ELF-1 (cell line): ENCODE data around the gene JPH4.
"Not testable (repeated sequence)": the region's sequence is repeated elsewhere in the genome, so short reads cannot be mapped to it uniquely, and the experiment has no call there.

ENCODE experiments used
- DNase-seq: peaks from one replicate; pipeline ENCODE4 v3.0.0-alpha.2; 2016; ENCODE audit warnings: low read depth, low spot score

JPH4 gene

GRCh38 chr14:23609001-23609400 lies 30.4 kb upstream of the JPH4 start:
- DNase-seq, result no peak

DNA sequence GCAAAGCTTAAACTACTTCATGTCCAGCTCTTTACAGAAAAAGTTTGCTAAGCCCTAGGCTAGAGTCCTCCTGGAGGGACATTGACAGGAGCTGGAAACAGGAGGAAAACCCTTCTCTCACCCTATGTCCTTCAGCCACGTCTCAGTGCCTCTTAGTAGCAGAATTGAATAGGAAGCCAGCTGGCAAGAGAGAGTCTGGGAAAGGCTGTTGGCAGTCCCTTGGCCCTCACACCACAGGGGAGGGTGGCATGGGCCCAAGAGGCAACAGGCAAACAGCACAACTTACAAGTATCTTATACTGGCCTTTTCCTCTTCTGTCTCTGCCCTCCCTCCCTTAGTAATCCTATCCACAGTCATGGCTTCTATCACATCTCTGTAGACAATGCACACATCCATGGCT lies 29.9 kb upstream of the JPH4 start:
- DNase-seq, result no peak

DNA sequence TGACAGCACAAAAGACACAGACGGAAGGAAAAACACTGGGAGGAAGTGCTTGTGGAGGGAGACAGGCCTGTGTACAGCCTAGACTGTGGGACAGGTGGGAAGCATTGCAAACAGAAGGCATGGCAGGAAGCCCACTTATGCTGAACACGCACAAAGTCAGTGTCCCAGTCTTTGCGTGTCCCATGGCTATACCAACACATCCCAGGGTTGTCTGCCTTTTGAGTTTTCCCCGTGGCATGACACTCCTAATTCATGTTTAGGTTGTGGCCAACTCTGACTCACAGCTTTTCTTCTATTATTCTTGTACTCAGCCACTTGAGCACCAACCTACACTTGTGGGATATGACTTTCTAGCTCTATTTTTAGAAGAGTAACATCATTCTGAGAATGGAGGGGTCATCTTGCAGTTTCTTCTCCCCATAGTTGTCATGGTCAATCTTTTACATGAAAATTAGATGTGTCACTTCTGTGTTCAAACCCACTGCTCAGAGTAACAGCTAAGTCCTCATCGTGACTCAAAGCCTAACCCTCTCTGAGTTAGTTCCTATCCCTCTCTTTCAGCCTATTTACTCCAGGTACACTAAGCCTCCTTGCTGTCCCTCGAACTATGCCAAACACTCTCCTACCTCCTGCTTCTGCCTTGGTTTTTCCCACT lies 27.5 kb upstream of the JPH4 start:
- no peak for DNase-seq

- no peak for DNase-seq
Observed at GRCh38 chr14:23604675-23605170, 26.1 kb upstream of the JPH4 start.

DNA sequence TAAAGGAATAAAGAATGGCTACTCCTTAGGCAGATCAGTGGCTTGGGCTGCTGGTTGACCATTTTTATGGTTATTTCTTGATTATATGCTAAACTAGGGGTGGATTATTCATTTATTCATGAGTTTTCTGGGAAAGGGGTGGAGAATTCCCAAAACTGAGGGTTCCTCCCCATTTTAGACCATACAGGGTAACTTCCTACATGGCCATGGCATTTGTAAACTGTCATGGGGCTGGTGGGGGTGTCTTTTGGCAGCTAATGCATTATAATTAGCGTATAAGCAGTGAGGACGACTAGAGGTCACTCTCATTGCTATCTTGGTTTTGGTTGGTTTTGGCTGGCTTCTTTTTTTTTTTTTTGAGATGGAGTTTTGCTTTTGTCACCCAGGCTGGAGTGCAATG lies 25.6 kb upstream of the JPH4 start:
- no peak for DNase-seq

DNA sequence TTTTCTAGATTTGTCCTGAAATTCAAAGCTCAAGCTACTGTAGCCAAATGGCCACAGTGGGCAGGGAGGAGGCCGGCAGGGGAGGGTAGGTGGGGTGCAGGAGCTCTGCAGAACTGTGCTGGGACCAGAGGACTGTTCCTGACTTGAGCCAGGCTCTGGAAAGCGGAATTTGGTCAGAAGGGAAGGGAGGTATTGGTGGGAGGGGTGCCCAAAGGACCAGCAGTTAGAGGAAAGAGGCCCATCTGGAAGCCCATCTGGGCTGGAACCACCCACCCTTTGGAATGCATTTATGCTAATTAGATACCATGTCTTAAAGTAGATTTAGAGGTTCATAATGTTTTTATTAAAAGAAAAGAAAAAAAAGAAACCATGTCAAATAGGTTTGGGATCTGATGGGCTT lies 24.5 kb upstream of the JPH4 start:
- no peak for DNase-seq

DNA sequence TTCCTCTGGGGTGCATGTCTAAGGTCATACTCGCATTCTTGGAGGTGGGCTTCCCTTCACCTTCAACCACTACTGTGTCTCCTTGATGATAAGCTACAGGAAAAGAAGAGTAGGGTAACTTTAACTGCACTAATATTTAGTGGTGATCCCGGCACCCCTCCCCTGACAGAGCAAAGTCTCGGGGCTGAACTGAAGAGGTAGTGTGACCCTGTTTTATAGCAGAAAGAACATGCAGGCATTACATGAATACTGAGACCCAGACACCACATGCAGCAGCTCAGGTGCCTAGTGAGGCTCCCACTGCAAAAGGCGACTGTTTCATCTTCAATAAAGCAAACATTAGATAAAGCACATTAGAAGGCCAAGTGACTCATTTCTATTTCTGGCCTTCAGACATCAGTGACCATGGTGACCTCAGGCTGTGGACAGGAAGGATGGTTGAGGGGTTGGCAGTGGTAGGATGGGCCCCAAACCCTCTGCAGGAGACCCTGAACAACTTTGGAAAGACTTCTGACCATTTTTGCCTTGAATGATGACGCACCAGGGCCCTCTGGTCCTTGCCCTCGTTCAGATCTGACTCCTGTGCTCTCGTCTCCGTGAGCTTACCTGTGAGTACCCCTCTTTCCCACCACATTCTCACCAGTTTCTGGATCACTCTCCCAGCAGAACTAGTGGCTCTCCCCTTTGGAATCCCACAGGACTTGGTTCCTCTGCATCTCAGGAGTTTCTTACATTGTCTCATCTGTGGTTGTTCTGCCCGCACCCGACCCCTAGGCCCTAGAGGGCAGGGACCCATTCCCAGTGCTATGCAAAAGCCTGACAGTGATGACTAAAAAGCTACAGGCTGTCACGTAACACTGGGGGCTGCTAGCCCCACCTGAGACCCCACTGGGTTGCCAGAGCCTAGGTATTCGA lies 23.8 kb upstream of the JPH4 start:
- no peak for DNase-seq

DNA sequence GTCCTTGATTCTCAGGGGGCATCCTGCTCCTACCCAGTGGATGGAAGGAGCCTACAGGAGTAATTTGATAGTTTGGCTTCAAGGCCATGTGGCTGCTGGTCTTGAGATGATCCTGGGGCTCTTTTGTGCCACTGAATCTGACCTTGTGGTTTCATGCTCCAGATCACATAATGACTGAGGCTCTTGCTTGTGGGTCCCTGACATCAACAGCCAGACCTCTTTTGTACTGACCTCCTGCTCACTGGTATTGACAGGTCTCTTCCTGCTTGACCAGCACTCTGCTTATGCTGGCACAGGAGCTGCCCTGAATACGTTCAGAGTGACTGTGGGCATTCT lies 23.2 kb upstream of the JPH4 start:
- no peak for DNase-seq

DNA sequence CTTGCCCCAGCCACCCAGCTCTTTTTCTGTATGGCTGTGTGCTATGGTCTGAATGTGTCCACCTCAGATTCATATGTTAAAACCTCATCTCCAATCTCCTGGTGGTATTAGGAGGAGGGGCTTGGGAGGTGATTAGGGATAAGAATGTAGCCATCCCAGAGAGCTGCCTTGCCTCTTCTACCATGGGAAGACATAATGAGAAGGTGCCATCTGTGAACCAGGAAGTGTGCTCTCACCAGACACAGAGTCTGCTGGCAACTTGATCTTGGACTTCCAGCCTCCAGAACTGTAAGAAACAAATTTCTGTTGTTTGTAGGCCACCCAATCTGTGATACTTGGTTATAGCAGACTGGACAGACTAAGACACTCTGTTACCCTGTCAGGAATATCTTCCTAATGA lies 22.8 kb upstream of the JPH4 start:
- DNase-seq, result no peak

GRCh38 chr14:23600806-23601205 lies 22.2 kb upstream of the JPH4 start:
- DNase-seq, result no peak

DNA sequence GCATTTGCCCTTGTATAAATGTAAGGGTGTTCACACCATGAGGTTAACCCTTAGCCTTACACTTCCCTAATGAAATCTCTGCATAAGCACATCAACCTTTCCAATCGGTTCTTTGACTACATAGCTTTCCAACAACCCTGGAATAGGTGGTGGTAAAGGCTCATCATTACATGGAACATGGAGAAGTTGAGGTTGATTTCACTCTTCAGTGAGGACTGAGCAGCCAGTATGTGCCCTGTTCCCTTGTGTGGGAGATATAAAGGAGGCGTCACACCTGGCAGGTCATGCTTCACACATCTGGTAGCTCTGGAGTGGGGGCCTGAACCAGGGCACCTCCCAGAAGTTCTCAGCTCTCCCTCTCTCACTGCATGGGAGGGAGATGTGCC lies 21.7 kb upstream of the JPH4 start:
- DNase-seq, result no peak

DNA sequence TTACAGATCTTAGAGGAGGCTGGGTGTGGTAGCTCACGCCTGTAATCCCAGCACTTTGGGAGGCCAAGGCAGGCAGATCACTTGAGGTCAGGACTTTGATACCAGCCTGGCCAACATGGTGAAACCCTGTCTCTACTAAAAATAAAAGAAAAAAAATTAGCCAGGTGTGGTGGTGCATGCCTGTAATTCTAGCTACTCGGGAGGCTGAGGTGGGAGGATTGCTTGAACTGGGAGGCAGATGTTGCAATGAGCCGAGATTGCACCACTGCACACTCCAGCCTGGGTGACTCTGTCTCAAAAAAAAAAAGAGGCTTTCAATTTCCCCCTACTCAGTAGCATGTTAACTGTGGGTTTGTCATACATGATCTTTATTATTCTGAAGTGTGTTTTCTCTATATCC lies 15.6 kb upstream of the JPH4 start:
- not testable (repeated sequence) for DNase-seq

DNA sequence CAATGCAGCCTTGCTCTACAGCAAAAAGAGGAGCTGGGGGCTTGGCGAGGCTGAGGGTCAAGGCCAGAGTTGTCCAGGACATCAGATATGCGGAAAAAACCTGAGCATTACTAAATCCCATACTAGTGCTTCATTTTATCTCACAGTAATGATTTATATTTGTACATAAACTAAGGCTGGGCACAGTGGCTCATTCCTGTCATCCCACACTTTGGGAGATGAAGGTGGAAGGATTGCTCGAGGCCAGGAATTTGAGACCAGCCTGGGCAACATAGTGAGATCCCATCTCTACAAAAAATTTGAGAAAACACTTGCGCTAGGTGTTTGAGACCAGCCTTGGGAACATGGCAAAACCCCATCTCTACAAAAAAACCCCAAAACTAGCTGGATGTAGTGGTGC lies 11.6 kb upstream of the JPH4 start:
- no peak for DNase-seq

DNA sequence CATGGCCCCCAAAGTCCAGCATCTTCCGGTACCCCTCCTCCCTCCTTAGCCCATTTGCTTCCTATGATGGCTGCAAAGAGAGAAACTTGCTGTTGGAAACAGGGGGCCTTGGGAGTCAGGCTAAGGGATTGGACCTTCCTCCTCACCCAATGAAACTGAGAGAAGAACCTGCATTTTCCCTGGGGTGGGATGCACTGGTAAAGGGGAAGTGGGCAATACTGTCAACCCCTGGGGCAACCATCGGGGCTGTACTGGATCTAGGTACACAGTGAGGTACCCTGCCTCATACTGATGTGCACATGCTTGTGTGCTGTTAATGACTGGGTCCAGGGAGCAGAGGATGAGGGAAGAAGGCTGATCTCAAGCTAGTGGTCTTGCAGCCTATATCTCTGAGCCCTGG lies 11.0 kb upstream of the JPH4 start:
- no peak for DNase-seq

DNA sequence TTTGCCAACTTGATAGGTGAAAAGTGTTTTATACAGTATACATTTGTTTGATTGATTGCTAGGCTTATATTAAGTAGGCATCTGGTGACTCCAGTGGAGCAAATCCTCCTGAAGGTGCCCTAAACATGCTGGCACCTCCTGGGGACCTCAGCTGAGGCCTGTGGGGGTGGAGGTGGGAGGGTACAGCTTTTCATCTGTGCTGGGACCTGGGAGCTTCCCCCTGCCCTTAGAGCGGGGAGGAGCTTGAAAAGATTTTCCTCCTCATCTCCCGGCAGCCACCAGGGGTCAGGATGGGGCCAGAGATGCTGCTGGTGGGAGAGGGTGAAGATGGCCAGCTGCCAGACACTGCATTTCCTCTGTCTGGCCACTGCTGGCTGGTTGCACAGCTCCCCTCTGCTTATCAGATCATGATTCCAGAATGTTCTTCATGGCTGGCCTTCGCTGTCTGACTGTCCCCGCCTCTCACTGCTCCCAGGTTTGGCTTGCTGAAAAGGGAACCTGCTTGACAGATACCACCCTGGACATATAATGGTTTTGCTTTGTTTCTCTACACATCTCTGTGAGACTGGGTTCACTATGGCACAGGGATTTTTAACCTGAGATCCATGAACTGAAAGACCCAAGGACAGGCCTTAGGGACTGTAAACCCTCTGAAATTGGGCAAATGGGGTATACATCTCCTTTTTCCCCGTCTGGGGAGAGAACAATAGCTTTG lies 10.5 kb upstream of the JPH4 start:
- peak; percentile 92 for DNase-seq

- DNase-seq, result not testable (repeated sequence)
Observed at GRCh38 chr14:23584527-23585203, 6.1 kb upstream of the JPH4 start.

DNA sequence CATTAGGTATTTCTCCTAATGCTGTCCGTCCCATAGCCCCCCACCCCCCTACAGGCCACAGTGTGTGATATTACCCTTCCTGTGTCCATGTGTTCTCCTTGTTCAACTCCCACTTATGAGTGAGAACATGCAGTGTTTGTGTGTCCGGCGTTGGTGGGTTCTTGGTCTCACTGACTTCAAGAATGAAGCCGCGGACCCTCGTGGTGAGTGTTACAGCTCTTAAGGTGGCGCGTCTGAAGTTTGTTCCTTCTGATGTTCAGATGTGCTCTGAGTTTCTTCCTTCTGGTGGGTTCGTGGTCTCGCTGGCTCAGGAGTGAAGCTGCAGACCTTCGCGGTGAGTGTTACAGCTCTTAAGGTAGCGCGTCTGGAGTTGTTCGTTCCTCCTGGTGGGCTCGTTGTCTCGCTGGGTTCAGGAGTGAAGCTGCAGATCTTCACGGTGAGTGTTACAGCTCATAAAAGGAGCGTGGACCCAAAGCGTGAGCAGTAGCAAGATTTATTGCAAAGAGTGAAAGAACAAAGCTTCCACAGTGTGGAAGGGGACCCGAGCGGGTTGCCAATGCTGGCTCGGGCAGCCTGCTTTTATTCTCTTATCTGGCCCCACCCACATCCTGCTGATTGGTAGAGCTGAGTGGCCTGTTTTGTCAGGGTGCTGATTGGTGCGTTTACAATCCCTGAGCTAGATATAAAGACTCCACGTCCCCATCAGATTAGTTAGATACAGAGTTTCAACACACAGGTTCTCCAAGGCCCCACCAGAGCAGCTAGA lies 5.4 kb upstream of the JPH4 start:
- not testable (repeated sequence) for DNase-seq

GRCh38 chr14:23582906-23583760 lies 4.5 kb upstream of the JPH4 start:
- DNase-seq, result no peak

DNA sequence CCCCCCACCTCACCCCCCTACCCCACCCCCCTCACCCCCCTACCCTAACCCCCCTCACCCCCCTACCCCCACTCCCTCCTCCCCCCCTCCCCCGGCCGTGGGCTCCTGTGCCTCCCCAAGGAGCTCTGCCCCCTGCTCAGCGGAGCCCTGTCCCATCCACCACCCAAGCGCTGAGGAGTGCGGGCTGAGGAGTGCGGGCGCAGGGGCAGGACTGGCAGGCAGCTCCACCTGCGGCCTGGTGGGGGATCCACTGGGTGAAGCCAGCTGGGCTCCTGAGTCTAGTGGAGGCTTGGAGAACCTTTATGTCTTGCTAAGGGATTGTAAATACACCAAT lies 2.3 kb upstream of the JPH4 start:
- DNase-seq, result no peak

DNA sequence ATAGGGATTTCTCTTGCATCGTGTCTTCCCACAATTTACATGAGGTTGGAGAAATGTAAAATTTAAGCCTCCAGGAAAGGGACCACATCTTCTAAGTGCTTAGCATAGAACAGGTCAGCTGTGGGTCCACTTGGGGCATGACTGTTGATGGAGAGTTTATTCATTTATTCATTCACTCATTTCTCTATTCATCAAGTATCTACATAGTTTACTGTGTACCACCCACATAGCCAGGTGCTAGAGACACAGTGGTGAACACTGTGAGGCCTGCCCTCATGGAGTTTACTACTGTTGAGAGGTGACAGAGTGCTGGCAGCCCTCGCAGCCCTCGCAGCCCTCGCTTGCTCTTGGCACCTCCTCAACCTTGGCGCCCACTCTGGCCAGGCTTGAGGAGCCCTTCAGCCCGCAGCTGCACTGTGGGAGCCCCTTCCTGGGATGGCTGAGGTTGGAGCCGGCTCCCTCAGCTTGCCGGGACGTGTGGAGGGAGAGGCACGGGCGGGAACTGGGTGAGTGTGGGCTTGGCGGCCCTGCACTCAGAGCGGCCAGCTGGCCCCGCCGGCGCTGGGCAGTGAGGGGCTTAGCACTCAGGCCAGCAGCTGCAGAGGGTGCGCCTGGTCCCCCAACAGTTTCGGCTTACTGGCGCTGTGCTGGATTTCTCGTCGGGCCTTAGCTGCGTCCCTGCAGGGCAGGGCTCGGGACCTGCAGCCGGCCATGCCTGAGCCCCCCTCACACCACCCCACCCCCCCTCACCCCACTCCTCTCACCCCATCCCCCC lies 1.7 kb upstream of the JPH4 start:
- DNase-seq, result no peak
